Neural progenitor cell (in vitro differentiated cells): ENCODE measurements around the gene HMCN1.

Source experiments
- EZH2 ChIP-seq: fragments of 200-600 bp; sonication (generic); IDR thresholded peaks from 2 replicates; pipeline ENCODE4 v1.6.1; 2017; ENCODE audit warnings: antibody characterized with exemption, mild to moderate bottlenecking, moderate library complexity
- EZH2phosphoT487 ChIP-seq: fragments of 200-600 bp; sonication (generic); IDR thresholded peaks from 2 replicates; pipeline ENCODE4 v1.6.1; 2017; ENCODE audit warnings: antibody characterized with exemption
- TF ChIP-seq, protein P1 (sequence below): fragments of 200-600 bp; sonication (generic); IDR thresholded peaks from 2 replicates; pipeline ENCODE4 v1.5.1; 2017; ENCODE audit warnings: antibody characterized with exemption, mild to moderate bottlenecking

DNA sequence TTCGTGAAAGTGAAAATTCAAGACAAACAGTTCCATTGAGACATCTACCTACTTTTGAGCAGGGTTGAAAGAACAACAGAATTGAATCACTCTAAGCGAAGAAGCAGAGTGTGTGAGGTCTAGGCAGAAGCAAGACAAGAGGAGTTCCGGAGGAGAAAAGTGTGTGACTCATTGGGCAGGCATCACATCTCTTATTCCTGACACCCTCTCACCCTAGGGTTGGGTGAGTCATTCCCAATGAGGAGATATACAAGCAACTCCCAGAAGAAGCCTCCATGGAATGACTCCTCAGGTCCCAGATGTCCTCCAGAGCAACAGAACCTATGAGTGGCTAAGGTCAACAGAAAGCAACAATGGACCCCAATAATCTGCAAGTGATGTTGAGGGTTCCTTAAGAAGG, 502.7 kb downstream of the HMCN1 start:
- TF ChIP-seq, protein P1, sequence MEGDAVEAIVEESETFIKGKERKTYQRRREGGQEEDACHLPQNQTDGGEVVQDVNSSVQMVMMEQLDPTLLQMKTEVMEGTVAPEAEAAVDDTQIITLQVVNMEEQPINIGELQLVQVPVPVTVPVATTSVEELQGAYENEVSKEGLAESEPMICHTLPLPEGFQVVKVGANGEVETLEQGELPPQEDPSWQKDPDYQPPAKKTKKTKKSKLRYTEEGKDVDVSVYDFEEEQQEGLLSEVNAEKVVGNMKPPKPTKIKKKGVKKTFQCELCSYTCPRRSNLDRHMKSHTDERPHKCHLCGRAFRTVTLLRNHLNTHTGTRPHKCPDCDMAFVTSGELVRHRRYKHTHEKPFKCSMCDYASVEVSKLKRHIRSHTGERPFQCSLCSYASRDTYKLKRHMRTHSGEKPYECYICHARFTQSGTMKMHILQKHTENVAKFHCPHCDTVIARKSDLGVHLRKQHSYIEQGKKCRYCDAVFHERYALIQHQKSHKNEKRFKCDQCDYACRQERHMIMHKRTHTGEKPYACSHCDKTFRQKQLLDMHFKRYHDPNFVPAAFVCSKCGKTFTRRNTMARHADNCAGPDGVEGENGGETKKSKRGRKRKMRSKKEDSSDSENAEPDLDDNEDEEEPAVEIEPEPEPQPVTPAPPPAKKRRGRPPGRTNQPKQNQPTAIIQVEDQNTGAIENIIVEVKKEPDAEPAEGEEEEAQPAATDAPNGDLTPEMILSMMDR: no peak
- TF ChIP-seq EZH2 (no peak), EZH2phosphoT487 (no peak)
